Testis (tissue), 2 donors: ENCODE measurements around the gene DDIAS.

Experiments
- CTCF ChIP-seq, 3 experiments: fragments of 450-650 bp in 2 of 3; fragments of 200-600 bp in 1 of 3; sonication (generic) in 1 of 3; IDR thresholded peaks; one replicate each; pipeline ENCODE4 v1.5.1; 2016 to 2019; ENCODE audit warnings: antibody characterized with exemption in 3 of 3, mild to moderate bottlenecking in 2 of 3, moderate library complexity in 1 of 3
- POLR2A ChIP-seq: fragments of 450-650 bp; IDR thresholded peaks from one replicate; pipeline ENCODE4 v1.6.1; 2017; ENCODE audit warnings: antibody characterized with exemption, mild to moderate bottlenecking, moderate library complexity

GRCh38 chr11:82865841-82866240 lies 35.7 kb upstream of the DDIAS start:
- TF ChIP-seq CTCF (IDR thresholded peaks at IDR 0.05) (no peak), POLR2A (no peak)
